Left cardiac atrium (tissue), 4 donors: ENCODE data around the gene FAM53B. TPM values are rescaled to one million over a fixed set of nuclear protein-coding genes. Genes with fewer than 3 reads are reported as not detected.
"Not testable (repeated sequence)": the region's sequence is repeated elsewhere in the genome, so short reads cannot be mapped to it uniquely, and the experiment has no call there.

Experiments used
- ATAC-seq, 2 donors: fragments of 200-7000 bp; cut with Tn5 transposase; one replicate each; pipeline ENCODE4 v1.9.1; 2020; ENCODE audit warnings: mild to moderate bottlenecking in 2 of 2, moderate library complexity in 2 of 2
- DNase-seq: peaks from one replicate; pipeline ENCODE4 v3.0.0-alpha.2; 2020
- intact Hi-C, 2 donors: fragments of 100-400 bp; cut with DNase I; formaldehyde crosslinking; loops; one replicate each; pipeline versions ENCODE4 v1.14.1 to v1.15.1; 2022 to 2023
- total RNA-seq, 2 donors: library from RNA; stranded (reverse); fragmentation: NEBNext Ultra II Directional; extraction: Animal tissue kit (Norgen Biotek cat#: 25700); gene quantifications; one replicate each; pipeline ENCODE4 v1.2.1, GENCODE V29; 2021
- donor health status: DM: no; HTN: yes; CAD: no.
- donor health status: DM: no; HTN: yes; CAD: no; lungs with severe emphysema.
- donor health status: DM: yes; HTN: yes; CAD: no.
- donor health status: Dilated cardiomyopathy.

The FAM53B gene
- total RNA-seq, 2 donors from 2014 or later = 23.3 to 31.4 TPM

DNA sequence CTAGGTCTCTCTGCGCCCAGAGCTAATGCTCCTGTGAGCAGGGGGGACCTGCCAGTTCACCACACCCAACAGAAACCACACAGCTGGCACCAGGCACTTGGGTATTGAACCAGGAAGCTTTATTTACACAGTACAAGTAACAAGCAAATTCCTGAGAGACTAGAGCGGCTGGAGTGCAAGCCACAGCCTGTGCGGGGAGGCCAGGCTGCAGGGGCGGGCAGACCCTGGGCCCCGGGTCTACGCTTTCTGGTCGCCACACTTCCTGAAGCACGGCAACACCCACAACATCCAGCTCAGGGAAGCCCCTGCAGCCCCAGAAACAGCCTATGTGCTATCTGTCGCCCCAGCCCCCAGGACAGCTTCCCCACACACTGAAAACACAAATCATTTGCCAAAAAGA, 125.0 kb downstream of the FAM53B start:
- DNase-seq (no peak), ATAC-seq (no peak)
- intact Hi-C loops = no loop called here

DNA sequence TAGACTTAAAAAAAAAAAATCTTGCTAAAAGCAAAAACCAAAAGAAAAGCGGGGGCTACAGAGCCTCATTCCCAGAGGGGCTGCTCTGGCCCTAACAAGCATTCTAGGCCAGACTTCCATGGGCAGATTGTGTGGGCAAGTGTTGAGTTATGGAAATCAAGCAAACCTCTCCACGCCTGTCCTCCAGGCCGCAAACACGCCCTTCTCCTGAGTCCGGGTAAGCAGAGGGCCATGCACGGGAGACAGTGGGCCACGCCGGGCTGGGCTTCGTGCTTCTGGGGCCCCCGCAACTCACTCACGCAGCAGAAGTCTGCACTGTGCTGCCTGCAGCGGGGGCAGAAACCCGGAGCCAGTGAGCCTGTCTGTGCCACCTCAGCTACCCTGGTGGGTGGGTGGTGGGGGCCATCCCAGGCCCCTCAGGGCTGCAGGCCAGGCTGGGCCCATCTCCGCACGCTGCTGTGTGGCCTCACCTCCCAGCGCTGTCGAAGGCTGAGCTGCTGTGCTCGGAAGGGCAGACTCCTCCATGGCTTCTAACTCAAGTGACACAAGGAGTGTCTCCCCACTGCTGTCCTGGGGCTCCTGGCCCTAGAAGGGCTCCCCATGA, 125.6 kb downstream of the FAM53B start:
- no peak for ATAC-seq
- intact Hi-C loops = no loop called here

DNA sequence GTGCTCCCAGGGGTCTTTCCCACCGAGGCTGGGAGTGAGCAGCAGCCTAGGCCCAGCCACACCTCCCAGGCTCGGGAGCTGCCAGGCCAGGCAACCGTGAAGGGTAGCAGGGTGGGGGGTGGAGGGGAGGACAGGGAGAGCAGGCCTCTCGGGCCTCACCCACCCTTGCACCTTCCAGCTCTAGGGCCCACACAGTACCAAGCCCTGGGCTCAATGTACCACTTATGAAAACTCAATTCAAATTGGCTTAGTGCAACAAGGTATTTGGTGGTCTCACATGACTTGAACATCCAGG, 127.4 kb downstream of the FAM53B start:
- intact Hi-C loops = no loop called here
- ATAC-seq (no peak), DNase-seq (no peak)

More for the DNA sequence above, 125.6 kb downstream of the FAM53B start:
- DNase-seq = no peak

DNA sequence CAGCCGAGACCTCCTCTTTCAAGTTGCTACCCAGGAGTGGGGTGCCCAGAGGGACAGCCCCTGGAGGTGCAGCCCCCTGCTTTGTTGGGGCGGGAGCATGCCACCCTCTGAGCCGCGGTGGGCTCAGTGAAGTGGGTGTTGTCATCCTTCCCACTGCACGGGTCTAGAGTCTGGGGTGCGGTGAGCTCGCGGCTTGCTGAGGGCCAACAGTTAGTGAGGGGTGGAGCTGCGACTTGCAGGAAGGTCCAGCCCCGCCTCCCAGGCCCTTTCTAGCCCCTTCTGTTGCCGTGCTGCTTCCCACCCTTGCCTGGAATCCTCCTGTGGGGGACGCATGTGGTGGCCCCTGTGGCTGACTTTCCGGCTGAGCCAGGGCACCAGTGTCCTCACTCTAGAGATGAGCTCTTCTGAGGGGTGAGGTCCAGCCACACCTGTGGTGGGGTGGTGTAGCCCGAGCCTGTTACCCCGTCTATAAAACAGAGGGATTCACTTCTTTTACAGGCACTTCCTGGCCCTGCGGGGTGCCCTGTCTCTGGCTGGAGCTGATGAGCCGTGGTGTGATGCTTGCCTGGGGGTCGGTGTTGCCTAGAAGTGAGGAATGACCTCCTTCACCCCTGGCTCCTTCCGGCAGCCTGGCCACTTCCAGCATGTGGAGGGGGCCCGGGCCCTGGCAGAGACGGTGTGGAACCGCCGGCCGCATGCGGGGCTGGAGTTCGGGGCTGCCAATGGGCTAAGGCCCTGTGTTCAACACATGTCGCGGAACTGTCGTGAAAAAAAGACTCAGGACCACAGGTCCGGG, 127.9 kb downstream of the FAM53B start:
- intact Hi-C loops = no loop called here
- no peak for DNase-seq
- ATAC-seq = no peak

DNA sequence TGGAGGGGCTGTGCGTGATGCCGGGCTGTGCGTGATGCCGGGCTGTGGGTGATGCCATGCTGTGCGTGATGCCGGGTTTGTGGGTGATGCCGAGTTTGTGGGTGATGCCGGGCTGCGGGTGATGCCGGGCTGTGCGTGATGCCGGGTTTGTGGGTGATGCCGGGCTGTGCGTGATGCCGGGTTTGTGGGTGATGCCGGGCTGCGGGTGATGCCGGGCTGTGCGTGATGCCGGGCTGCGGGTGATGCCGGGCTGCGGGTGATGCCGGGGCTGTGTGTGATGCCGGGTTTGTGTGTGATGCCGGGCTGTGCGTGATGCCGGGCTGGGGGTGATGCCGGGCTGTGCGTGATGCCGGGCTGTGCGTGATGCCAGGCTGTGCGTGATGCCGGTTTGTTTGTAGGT, 128.9 kb downstream of the FAM53B start:
- no peak for ATAC-seq
- no peak for DNase-seq
- intact Hi-C loops = no loop called here

DNA sequence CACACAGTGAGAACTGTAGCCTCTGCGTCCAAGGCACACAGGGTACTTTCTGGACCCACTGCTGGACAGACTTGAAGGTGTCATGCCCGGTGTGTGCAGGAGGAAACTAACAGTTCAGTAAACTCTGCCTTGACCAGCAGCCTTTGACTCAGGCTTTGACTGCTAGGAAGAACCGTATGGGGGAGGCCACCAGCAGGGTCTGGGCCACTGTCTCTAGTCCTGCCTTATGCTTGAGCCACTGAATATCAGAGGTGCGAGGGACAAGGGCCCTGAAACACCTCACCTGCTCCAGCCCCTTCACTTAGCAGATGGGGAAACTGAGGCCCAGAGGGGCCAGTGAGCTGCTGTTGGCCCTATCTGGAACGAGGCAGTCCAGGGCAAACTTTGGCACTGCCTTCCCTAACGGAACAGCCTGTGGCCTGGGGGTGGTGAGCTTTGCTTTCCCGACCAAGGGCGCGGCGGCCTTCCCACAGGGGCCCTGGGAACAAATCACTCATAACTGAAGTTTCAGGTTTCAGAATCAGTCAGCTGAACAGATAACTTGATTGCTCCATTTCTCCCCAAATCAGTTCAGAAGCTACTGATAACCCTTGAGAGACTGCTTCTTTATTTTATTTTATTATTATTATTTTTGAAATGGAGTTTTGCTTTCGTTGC, 130.0 kb downstream of the FAM53B start:
- intact Hi-C loops = no loop called here
- DNase-seq (no peak), ATAC-seq (no peak)

DNA sequence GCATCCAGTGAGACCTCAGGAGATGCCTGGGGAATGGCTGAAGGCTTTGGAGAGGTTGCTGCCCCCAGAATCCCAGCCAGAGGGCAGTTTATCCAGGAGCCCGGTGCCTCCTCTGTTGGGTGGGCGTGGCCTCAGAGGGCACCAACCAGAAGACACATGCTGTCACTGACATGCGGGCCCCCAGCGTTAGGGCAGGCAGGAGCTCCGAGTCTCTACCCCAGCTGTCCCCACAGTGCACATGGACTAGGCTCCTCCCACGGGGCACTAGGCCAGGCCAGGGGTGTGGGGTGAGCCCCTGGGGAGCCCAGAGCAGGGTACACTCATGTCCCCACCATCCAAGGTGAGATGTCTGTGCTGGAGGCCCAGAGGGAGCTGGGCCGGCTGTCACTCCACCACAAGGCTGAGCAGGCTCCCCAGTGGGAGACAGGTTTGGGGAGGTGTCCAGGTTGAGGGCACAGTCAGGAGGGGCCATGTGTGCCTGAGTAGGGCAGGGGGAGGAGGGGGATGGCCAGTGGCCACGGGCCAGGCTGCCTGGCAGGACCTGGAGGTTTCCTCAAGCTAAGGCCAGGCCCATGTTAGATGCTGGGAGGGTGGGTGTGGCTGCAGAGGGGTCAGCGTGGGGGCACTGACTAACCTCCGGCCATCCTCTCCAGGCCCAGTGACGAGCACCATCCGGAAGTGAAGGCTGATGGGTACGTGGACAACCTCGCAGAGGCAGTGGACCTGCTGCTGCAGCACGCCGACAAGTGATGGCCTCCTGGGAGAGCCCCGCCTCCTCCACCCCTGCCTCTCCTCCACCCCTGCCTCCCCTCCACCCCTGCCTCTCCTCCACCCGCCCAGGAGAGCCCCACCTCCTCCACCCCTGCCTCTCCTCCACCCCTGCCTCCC, 131.3 kb downstream of the FAM53B start:
- peak; percentile 66 for DNase-seq
- intact Hi-C loops = no loop called here

DNA sequence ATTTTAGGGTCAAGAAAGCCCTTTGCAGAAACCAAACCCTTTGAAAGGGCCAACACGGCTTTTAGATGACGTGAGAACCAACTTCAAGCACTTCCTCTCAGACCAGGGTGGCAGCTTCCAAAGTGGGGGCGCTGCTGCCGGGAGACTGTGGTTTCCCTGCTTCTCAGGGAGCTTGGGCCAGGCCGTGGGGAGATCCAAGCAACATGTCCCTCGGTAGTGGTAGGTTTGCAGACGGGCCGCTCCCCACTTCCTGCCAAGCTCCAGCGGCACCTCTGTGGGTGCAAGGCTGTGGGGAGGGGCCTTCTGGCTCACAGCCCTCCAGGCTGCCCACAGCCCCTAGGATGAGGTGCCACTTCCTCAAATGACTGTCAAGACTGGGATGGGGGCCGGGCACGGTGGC, 132.4 kb downstream of the FAM53B start:
- DNase-seq (no peak), ATAC-seq (peak in 1 of 2 donors; percentile 3)
- intact Hi-C loops = no loop called here

More for the DNA sequence above, 131.3 kb downstream of the FAM53B start:
- ATAC-seq = peak; percentile 17 to 64

DNA sequence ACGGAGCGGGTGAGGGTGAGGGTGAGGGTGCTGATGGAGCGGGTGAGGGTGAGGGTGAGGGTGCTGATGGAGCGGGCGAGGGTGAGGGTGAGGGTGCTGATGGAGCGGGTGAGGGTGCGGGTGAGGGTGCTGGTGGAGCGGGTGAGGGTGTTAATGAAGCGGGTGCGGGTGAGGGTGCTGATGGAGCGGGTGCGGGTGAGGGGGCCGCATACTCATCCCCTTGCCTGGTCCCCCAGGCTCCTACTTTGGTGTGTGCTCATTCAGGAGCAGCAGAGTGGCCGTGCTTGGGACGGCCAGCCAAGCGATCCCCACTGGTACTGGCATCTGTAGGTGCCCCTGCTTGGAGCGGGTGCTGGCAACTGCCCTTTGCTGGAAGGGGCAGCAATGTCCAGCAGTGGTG, 133.3 kb downstream of the FAM53B start:
- ATAC-seq, intact Hi-C loops, DNase-seq: not testable (repeated sequence)

DNA sequence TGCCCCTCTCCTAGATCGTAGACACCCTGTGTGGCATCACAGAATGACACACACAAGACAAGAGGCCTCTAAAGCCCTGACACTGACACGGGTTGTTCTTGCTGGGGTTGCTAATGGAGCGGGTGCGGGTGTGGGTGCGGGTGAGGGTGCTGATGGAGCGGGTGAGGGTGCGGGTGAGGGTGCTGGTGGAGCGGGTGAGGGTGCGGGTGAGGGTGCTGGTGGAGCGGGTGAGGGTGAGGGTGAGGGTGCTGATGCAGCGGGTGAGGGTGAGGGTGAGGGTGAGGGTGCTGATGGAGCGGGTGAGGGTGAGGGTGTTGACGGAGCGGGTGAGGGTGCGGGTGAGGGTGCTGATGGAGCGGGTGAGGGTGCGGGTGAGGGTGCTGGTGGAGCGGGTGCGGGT, 134.0 kb downstream of the FAM53B start:
- intact Hi-C loops, ATAC-seq, DNase-seq: not testable (repeated sequence)

DNA sequence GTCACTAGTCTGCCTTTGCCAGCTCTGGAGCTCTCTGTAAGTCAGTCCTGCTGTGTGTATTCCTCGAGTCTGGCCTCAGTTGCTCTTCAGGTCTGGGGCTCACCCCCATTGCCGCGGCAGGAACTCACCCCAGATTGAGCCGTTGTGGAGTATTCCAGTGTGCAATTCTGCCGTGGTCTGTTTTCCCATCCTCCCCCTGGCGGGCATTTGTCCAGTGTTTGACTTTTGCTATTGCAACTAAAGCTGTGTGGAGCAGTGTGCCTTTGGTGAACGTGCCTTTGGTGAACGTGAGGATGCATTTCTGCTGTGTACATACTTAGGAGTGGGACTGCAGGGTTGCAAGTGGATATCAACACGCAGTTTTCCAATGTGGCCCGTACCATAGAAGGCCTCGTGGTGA, 134.5 kb downstream of the FAM53B start:
- DNase-seq = no peak
- intact Hi-C loops = no loop called here
- ATAC-seq = no peak

DNA sequence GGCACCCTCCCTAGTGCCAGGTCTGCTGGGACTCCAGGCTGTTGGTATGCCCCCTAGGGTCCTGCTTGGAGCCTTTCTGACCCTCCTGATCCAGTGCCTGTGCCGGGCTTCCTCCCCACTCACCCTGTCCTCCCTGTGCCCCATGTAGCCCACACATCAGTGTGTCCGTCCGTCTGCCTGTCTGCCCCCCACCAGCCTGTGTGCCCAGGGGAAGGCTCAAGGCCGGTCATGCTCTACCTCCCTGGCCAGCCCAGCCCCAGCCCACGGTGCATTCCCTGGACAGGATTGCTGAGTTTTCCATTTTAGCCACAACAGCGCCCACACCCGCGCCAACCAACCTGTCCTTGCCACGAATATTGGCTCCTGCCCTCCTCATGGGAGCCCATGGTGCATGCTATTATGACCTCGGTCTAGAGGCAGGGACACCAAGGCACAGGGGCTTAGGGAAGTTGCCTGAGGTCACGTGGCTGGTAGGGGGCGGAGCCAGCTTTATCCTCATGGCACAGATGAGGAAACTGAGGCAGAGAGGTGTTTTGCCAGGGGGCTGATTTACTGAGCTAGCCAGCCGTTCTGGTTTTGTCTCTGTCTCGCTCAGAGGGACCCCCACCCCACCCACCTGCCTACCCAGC, 136.0 kb downstream of the FAM53B start:
- no peak for DNase-seq
- intact Hi-C loops = no loop called here
- no peak for ATAC-seq

DNA sequence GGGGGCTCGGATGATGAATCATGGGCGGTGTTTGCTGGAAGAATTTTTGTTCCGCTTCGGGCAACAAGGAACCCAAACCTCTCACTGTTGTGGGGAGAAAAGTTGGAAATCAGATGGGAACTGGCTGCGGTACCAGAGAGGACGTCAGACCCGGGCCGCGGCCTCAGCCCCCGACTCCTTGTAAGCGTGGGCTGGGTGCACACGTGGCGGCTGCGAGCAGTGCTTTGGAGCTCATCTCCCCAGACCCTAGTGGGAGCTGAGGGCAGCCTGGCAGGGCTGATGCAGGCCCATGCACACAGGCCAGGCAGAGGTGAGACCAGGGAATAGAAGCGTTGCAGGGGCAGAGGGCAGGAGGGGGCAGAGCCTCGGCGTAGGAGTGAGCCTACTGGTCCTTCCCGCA, 136.5 kb downstream of the FAM53B start:
- intact Hi-C loops = no loop called here
- DNase-seq (no peak), ATAC-seq (no peak)

DNA sequence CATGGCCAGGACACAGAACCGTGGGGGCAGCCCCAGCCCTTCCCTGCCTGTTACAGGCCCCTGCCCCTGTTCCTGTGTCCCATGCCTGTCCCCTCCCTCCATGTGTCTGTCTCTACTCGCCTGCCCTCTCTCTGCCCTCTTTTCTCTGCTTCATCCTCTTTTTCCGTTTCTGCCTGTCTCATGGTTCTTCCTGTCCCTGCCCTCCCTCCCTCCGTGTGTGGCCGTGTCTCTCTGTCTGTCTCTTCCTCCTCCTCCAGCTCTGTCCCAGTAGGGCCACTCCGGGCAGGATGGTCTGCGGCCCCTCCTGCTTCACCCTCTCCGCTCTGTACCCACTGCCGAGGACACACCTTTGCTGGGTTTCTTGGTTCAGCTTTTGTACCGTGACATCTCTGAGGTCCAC, 137.4 kb downstream of the FAM53B start:
- no peak for DNase-seq
- ATAC-seq = no peak
- intact Hi-C loops = no loop called here

DNA sequence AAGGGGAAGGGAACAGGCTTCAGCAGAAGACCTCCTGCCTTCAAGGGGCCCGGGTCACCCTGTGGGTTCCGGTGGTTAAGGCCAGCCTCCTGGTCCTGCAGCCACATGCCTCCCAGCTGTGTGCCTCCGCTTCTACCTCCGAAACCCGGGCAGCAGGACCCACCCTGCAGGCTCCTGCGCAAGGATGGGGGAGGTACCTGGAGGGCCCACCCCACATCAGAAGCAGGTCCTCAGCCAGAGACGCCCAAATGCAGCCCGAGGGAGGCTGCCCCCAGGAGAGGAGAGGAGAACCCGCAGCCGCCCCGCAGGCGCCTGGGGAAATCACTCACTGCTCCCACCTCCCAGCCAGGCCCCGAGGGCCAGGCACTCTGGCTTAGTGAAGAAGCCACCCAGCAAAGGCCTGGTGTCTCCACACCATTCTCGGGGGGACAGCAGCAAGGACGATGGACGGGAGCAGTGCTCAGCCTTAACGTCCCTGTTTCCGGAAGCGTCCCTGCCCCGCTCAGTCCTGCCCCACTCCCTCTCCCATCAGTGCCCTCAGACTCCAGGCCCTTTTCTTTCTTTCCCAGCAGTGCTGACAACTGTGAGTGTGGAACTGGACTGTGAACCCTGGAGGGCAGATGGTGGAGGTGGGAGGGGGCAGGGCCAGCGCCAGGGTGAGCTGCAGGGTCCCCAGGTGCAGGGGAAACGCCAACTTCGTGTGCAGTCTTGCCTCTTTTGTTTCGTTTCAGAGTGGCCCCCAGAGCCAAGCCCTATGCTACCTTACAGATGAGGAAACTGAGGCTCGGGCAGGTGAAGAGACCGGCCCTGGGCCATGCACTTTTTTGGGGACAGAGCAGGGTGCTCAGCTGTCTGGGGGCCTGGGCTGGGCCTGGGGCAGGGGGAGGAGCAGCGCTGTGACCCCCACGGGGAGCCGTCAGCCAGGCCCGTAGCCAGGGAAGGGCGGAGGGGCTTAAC, 138.0 kb downstream of the FAM53B start:
- DNase-seq = no peak
- ATAC-seq = no peak

DNA sequence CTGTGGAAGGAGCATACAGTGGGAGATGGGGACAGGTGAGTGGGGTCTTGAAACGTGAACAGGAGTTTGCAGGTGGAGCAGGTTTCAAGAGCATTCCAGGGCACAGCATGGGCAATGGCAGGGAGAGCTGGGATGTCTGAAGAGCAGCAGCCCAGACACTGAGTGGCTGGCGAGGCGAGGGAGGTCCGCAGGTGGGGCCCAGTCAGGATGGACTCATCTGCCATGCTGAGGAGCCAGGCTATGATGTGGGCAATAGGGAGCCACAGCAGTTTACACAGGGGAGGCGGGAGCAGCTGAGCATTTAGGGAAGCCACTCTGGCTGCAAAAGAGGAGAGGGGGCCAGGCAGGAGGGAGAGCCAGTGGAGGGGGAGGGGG, 138.7 kb downstream of the FAM53B start:
- no peak for DNase-seq
- no peak for ATAC-seq
- intact Hi-C loops = no loop called here

More for the DNA sequence above, 138.0 kb downstream of the FAM53B start:
- intact Hi-C loops = no loop called here

DNA sequence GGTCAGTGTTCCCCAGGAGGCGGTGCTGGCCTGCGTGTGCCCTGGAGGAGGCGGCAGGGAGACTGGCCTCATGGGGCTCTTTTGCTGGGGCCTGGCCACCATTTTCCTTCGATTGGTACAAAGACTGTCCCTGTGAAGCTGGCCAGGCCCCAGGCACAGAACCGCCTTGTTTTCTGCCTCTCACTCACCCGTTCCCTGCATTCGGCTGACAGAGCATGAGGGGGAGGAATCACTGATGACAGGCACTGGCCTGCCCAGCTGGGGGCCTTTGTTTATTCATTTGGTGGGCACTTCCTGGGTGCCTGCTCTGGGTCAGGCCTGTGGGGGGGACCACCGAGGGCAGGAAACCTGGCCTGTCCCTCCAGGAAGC, 139.2 kb downstream of the FAM53B start:
- DNase-seq (no peak), ATAC-seq (no peak)
- intact Hi-C loops = no loop called here
